ENCODE measurements around the gene PLA2G4E.

The PLA2G4E gene

DNA sequence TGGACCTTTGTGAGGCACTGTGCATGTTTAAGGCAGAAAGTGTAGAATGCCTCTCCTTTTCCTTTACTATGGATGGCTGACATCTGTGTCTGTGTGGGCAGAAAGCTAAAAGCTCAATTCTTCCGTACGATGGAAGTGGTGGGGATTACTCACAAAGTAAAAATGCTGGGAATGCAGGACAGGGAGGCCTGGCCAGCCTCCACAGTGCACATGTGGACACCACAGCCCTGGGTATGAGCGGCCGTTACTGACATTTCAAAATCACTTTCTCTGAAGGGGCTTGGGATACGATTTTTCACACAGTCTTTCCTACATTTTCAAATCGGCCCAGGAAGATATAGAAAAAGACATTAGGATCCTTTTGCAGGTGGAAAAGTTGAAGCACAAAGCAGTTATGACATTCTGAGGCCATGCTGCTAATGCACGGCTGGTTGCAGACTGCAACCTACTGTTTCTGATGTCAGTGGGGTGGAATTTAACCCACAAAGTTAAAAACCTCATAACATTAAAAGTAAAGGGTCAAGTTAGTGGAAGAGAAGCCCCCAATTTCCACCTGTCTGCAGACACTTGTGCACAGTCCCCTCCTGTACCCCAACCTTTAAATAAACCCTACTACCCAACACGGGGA lies 76.4 kb downstream of the PLA2G4E start:
- Histone ChIP-seq H3K4me3 (ENCODE audit: low read depth, low read length) (no peak overlapping the region), H3K9me3 (no peaks in the 10 kb centered on the region), H3K36me3 (no peaks in the 10 kb centered on the region), H3K4me1 (no peaks in the 10 kb centered on the region), H3K27me3 (no peaks in the 10 kb centered on the region)
- DNase-seq = no peak
- TF ChIP-seq, protein P1, sequence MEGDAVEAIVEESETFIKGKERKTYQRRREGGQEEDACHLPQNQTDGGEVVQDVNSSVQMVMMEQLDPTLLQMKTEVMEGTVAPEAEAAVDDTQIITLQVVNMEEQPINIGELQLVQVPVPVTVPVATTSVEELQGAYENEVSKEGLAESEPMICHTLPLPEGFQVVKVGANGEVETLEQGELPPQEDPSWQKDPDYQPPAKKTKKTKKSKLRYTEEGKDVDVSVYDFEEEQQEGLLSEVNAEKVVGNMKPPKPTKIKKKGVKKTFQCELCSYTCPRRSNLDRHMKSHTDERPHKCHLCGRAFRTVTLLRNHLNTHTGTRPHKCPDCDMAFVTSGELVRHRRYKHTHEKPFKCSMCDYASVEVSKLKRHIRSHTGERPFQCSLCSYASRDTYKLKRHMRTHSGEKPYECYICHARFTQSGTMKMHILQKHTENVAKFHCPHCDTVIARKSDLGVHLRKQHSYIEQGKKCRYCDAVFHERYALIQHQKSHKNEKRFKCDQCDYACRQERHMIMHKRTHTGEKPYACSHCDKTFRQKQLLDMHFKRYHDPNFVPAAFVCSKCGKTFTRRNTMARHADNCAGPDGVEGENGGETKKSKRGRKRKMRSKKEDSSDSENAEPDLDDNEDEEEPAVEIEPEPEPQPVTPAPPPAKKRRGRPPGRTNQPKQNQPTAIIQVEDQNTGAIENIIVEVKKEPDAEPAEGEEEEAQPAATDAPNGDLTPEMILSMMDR (IDR thresholded peaks at IDR 0.05; ENCODE audit: low read depth, low read length) = no peak

DNA sequence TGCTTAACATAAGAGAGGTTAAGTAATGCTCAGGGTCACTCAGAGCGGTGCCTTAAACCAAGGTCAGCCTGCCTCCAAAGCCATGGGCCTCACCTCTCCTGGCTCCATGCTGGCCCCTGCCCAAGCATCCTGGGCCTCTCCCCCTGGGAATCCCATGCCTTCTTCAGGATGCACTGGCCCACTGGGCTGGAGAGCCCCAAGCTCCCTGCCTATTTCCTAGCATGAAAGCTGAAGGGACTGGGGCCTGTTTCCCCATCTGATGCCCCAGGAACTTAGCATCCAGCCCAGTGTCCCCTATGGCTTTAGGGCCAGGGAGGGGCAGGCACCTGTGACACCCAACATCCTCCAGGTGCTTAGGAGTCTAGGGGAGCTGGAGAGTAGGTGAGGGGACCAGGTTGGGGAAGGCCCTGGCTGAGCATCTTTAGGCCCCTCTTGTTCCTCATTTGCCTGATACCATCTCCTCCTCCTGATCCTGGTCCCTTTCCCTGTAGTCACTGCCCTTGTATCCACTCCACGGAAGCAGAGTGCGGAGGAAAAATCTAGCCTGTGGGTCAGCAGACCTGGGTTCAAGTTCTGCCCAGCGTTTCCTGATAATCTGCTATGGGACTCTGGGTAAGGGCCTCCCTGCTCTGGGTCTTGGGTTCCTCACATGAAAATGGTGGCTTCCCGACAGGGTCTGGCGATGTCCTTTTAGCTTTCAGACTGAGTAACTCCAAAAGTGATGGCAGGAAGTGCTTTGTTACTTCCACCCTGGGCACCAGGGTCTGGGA lies 77.1 kb downstream of the PLA2G4E start:
- Histone ChIP-seq H3K9me3 (no peaks in the 10 kb centered on the region), H3K4me1 (no peaks in the 10 kb centered on the region), H3K27me3 (no peaks in the 10 kb centered on the region), H3K36me3 (no peaks in the 10 kb centered on the region), H3K4me3 (ENCODE audit: low read depth, low read length) (no peak overlapping the region)
- TF ChIP-seq, protein P1 (IDR thresholded peaks at IDR 0.05; ENCODE audit: low read depth, low read length) = no peak
- no peak for DNase-seq

DNA sequence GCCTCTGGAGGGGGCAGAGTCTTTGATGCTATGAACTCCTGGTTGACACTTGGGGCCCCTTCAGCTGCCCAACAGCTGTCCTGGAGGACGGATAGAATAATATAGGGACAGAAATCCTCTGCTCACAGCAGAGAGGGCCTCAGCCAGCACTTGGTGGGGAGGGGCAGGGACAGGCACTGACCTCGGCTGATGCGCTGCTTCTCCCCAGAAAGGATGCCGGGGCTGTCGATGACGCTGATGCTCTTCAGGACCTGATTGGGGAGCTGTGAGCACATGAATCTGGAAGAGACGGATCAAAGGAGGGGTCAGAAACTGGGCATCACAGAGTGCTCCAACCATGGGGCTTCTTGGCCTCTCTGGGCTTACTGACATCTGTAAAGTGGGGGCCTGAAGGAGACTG lies 78.0 kb downstream of the PLA2G4E start:
- no peaks in the 10 kb centered on the region for H3K9me3 ChIP-seq
- DNase-seq = no peak
- H3K27me3 ChIP-seq = no peaks in the 10 kb centered on the region
- TF ChIP-seq, protein P1 (IDR thresholded peaks at IDR 0.05; ENCODE audit: low read depth, low read length) = no peak
- no peaks in the 10 kb centered on the region for H3K4me1 ChIP-seq
- H3K4me3 ChIP-seq (ENCODE audit: low read depth, low read length) = no peak overlapping the region
- no peaks in the 10 kb centered on the region for H3K36me3 ChIP-seq

DNA sequence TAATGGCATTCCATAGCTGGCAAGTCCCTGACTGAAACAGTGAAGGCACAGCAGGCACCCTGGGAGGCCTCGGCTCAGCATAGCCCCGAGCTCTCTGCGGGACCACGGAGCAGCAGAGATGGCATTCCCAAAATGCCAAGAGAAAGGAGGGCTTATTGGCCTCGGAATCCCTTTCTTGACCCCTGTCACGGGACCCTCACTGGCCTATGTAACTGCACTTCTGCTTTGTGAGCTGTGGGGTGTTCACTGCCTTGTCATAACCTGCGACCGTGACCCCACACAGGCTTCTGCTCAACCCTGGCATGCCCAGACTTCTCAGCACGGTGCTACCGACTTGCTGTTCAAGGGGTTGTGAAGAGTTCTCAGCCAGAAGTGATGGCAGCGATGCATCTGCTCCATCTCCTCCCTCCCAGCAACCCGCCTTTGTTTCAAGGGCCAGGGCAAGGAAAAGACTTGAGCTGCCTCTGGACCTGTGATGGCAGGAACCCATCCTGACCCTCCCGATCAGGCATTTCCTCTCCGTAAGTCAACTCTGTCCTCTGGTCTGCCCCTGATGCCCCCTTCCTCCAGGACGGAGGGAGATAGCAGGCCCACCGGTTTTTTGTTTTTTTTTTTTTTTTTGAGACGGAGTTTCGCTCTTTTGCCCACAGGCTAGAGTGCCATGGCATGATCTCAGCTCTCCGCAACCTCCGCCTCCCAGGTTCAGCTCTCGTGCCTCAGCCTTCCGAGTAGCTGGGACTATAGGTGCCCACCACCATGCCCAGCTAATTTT lies 79.0 kb downstream of the PLA2G4E start:
- no peaks in the 10 kb centered on the region; the same call in none of the 2 replicates for H3K4me1 ChIP-seq
- H3K4me3 ChIP-seq (ENCODE audit: low read depth, low read length) = no peak overlapping the region
- H3K27me3 ChIP-seq = no peaks in the 10 kb centered on the region
- TF ChIP-seq, protein P1 (IDR thresholded peaks at IDR 0.05; ENCODE audit: low read depth, low read length) = no peak
- no peaks in the 10 kb centered on the region for H3K36me3 ChIP-seq
- DNase-seq = no peak
- H3K9me3 ChIP-seq = no peaks in the 10 kb centered on the region

DNA sequence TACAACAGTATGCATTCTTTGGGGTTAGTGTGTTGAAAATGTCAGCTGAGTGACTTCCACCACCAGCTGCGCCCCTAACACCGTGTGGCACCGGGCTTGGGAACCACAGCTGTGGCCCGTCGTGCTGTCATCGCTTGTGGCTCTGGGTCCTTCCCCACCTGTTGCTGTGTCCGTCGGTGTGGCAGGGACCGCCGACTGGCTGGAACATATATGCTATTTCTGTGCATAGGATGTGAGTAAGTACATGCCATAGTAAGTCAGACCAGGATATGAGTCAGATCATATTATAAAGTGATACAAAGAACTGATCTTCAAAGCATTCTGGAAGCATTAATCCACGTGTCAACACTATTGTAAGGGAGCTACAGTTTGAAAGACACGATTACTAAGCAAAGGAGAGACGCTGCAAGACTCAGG lies 80.4 kb downstream of the PLA2G4E start:
- DNase-seq = no peak
- Histone ChIP-seq H3K4me1 (no peaks in the 10 kb centered on the region; the same call in none of the 2 replicates), H3K36me3 (no peaks in the 10 kb centered on the region), H3K4me3 (ENCODE audit: low read depth, low read length) (no peak overlapping the region), H3K9me3 (no peaks in the 10 kb centered on the region), H3K27me3 (no peaks in the 10 kb centered on the region)
- TF ChIP-seq, protein P1 (IDR thresholded peaks at IDR 0.05; ENCODE audit: low read depth, low read length) = no peak
